ENCODE data around the gene OR51L1.

The OR51L1 gene

DNA sequence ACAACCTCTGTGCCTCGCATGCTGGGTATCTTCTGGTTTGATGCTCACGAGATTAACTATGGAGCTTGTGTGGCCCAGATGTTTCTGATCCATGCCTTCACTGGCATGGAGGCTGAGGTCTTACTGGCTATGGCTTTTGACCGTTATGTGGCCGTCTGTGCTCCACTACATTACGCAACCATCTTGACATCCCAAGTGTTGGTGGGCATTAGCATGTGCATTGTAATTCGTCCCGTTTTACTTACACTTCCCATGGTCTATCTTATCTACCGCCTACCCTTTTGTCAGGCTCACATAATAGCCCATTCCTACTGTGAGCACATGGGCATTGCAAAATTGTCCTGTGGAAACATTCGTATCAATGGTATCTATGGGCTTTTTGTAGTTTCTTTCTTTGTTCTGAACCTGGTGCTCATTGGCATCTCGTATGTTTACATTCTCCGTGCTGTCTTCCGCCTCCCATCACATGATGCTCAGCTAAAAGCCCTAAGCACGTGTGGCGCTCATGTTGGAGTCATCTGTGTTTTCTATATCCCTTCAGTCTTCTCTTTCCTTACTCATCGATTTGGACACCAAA, 52.2 kb downstream of the OR51L1 start:
- no peak for DNase-seq (ENCODE audit: low read depth)
